ENCODE results near the gene ABHD8. TPM values are rescaled to one million over a fixed set of nuclear protein-coding genes. Genes with fewer than 3 reads are reported as not detected.

Gene ABHD8
- total and polyA plus RNA-seq, 2 of the 13 experiments (the other 11 are each of a cell fraction or from before 2014, with no cell fraction given) = 6.3 to 7.2 TPM

GRCh38 chr19:17334414-17335409 is 31.5 kb upstream of the ABHD8 start, which contains the start of gene ANO8 (continued):
- TF ChIP-seq BORCS8-MEF2B (CRISPR knock-in tag; IDR thresholded peaks at IDR 0.05) = peak; percentile 45; the same call in 1 of the 2 replicates
- TF ChIP-seq GMEB2 (CRISPR knock-in tag; IDR thresholded peaks at IDR 0.05; ENCODE audit: low read depth) = no peak
- TF ChIP-seq EP300 (IDR thresholded peaks at IDR 0.05; ENCODE audit: low read depth in 2 of 2, low read length in 2 of 2) = no peak
- TF ChIP-seq EP300 (CRISPR knock-in tag; IDR thresholded peaks at IDR 0.05; ENCODE audit: borderline replicate concordance) = no peak
- no peak for TF ChIP-seq MIER2 (CRISPR knock-in tag; IDR thresholded peaks at IDR 0.05)
- TF ChIP-seq SPEN (CRISPR knock-in tag; IDR thresholded peaks at IDR 0.05; ENCODE audit: low read depth) = peak; percentile 75
- TF ChIP-seq, protein P1, sequence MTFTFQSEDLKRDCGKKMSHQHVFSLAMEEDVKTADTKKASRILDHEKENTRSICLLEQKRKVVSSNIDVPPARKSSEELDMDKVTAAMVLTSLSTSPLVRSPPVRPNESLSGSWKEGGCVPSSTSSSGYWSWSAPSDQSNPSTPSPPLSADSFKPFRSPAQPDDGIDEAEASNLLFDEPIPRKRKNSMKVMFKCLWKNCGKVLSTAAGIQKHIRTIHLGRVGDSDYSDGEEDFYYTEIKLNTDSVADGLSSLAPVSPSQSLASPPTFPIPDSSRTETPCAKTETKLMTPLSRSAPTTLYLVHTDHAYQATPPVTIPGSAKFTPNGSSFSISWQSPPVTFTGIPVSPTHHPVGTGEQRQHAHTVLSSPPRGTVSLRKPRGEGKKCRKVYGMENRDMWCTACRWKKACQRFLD (CRISPR knock-in tag; IDR thresholded peaks at IDR 0.05; ENCODE audit: borderline replicate concordance) = no peak
- no peak for TF ChIP-seq MZF1 (CRISPR knock-in tag; IDR thresholded peaks at IDR 0.05; ENCODE audit: borderline replicate concordance)
- peak; percentile 94 for TF ChIP-seq ARID4A (CRISPR knock-in tag; IDR thresholded peaks at IDR 0.05; ENCODE audit: borderline replicate concordance)
- no peak for TF ChIP-seq ZNF737 (CRISPR knock-in tag; IDR thresholded peaks at IDR 0.05; ENCODE audit: borderline replicate concordance)
- TF ChIP-seq, protein P2, sequence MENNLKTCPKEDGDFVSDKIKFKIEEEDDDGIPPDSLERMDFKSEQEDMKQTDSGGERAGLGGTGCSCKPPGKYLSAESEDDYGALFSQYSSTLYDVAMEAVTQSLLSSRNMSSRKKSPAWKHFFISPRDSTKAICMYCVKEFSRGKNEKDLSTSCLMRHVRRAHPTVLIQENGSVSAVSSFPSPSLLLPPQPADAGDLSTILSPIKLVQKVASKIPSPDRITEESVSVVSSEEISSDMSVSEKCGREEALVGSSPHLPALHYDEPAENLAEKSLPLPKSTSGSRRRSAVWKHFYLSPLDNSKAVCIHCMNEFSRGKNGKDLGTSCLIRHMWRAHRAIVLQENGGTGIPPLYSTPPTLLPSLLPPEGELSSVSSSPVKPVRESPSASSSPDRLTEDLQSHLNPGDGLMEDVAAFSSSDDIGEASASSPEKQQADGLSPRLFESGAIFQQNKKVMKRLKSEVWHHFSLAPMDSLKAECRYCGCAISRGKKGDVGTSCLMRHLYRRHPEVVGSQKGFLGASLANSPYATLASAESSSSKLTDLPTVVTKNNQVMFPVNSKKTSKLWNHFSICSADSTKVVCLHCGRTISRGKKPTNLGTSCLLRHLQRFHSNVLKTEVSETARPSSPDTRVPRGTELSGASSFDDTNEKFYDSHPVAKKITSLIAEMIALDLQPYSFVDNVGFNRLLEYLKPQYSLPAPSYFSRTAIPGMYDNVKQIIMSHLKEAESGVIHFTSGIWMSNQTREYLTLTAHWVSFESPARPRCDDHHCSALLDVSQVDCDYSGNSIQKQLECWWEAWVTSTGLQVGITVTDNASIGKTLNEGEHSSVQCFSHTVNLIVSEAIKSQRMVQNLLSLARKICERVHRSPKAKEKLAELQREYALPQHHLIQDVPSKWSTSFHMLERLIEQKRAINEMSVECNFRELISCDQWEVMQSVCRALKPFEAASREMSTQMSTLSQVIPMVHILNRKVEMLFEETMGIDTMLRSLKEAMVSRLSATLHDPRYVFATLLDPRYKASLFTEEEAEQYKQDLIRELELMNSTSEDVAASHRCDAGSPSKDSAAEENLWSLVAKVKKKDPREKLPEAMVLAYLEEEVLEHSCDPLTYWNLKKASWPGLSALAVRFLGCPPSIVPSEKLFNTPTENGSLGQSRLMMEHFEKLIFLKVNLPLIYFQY (CRISPR knock-in tag; IDR thresholded peaks at IDR 0.05; ENCODE audit: borderline replicate concordance) = no peak
- TF ChIP-seq SYNCRIP (IDR thresholded peaks at IDR 0.05; ENCODE audit: insufficient read depth, low read depth, low read length) = no peak
- TF ChIP-seq NFRKB (IDR thresholded peaks at IDR 0.05) = no peak
- no peak for TF ChIP-seq ZNF713 (CRISPR knock-in tag; IDR thresholded peaks at IDR 0.05)
- no peak for TF ChIP-seq JUNB (CRISPR knock-in tag; IDR thresholded peaks at IDR 0.05; ENCODE audit: borderline replicate concordance)
- no peak for TF ChIP-seq PAX8 (CRISPR knock-in tag; IDR thresholded peaks at IDR 0.05; ENCODE audit: borderline replicate concordance)
- no peak for TF ChIP-seq ZNF652 (CRISPR knock-in tag; IDR thresholded peaks at IDR 0.05; ENCODE audit: borderline replicate concordance, low read depth)
